IPS DF 6.9 (cell line): ENCODE results near the gene BMAL1.

Source experiments
- DNase-seq: peaks from one replicate; pipeline ENCODE4 v3.0.0-alpha.2; 2013; ENCODE audit warnings: low read depth, low spot score
- H3K27ac ChIP-seq: one replicate; pipeline ENCODE4 v1.5.1; 2013; ENCODE audit warnings: low read length, control low read depth
- H3K27me3 ChIP-seq: 2 replicates; pipeline ENCODE4 v1.6.1; 2013; ENCODE audit warnings: mild to moderate bottlenecking, low read length; ENCODE audit not compliant: control insufficient read depth, insufficient read depth
- H3K36me3 ChIP-seq: 2 replicates; pipeline ENCODE4 v1.6.1; 2013; ENCODE audit warnings: low read length; ENCODE audit not compliant: control insufficient read depth, insufficient read depth
- H3K4me1 ChIP-seq: 2 replicates; pipeline ENCODE4 v1.6.1; 2013; ENCODE audit warnings: low read length; ENCODE audit not compliant: control insufficient read depth, insufficient read depth
- H3K4me3 ChIP-seq: 2 replicates; pipeline ENCODE4 v1.5.1; 2013; ENCODE audit warnings: mild to moderate bottlenecking, low read length
- H3K9me3 ChIP-seq: 2 replicates; pipeline ENCODE4 v1.6.1; 2013; ENCODE audit warnings: low read length, inconsistent platforms; ENCODE audit not compliant: control insufficient read depth, insufficient read depth
- WGBS: extraction: QIAGEN DNeasy Blood & Tissue Kit; methylation state at CpG from one replicate; pipeline ENCODE4 v1.1.7; 2013; ENCODE audit warnings: mixed read lengths, missing lambda C conversion rate; ENCODE audit not compliant: insufficient read length, insufficient coverage; 5-methylcytosine and 5-hydroxymethylcytosine counted together

BMAL1 gene

GRCh38 chr11:13358596-13359270 lies 81.1 kb downstream of the BMAL1 start:
- no peaks in the 10 kb centered on the region for H3K36me3 ChIP-seq
- H3K27ac ChIP-seq: no peak overlapping the region
- H3K4me3 ChIP-seq: no peak overlapping the region
- no peaks in the 10 kb centered on the region for H3K27me3 ChIP-seq
- H3K4me1 ChIP-seq: no peaks in the 10 kb centered on the region
- no CpG with 5 or more reads among the region's 6 CpGs for WGBS
- H3K9me3 ChIP-seq: no peaks in the 10 kb centered on the region
- no peak for DNase-seq

GRCh38 chr11:13362596-13363109 lies 85.1 kb downstream of the BMAL1 start:
- no peaks in the 10 kb centered on the region for H3K9me3 ChIP-seq
- WGBS: no CpG with 5 or more reads among the region's 9 CpGs
- no peak for DNase-seq
- H3K27ac ChIP-seq: no peak overlapping the region
- no peaks in the 10 kb centered on the region for H3K27me3 ChIP-seq
- H3K36me3 ChIP-seq: no peaks in the 10 kb centered on the region
- no peaks in the 10 kb centered on the region for H3K4me1 ChIP-seq
- no peak overlapping the region for H3K4me3 ChIP-seq

DNA sequence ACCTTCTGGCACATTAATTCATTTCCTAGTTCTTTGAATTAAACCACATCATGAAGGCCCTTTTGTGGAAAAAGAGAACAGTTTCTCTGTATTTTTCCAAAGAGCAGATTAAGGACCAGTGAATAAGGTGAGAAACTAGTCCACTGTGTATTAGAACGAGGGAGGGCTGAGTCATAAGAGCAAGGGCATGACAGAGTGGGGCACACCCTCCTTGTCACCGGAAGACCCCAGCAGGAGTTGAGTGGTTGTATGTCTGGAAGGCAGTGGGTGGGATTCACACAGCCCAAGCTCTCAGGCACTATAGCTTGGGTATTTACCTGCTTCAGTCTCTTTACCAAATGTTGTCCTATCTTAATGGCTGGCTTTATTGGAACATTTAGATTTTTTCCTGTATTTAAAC lies 86.8 kb downstream of the BMAL1 start:
- H3K27ac ChIP-seq: no peak overlapping the region
- H3K4me1 ChIP-seq: no peaks in the 10 kb centered on the region
- H3K36me3 ChIP-seq: no peaks in the 10 kb centered on the region
- H3K4me3 ChIP-seq: no peak overlapping the region
- no CpG with 5 or more reads among the region's 2 CpGs for WGBS
- DNase-seq: no peak
- no peaks in the 10 kb centered on the region for H3K27me3 ChIP-seq
- H3K9me3 ChIP-seq: no peaks in the 10 kb centered on the region

DNA sequence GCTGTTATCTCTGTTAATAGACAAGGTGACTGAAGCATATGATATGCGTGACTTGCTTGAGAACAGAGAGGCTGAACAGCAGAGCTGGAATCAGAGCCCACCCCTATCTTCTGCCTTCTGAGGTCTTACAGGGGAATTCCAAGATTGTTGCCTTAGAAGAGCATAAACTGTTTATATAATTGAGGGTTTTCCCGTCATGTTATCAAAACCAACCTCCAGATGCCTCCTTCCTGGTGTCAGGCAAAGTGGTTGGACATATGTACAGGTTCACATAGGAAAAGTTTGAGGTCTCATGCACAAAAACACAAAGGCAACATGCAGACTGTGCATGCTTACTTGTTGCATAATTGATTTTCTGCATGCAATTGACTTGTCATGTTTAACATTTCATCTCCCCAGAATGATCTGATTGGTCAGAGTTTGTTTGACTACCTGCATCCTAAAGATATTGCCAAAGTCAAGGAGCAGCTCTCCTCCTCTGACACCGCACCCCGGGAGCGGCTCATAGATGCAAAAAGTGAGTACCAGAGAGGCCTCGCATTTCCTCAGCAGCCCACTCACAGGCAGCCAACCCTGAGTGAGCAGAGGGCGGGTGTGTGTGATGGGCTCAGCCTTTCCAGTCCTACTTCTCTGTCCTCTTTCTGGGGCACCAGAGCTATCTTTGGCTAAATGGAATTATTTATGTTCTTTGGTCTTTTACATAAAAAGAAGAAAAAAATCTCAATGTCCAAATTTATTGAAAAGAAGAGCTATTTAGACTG lies 88.9 kb downstream of the BMAL1 start:
- no peak overlapping the region for H3K4me3 ChIP-seq
- H3K4me1 ChIP-seq: no peaks in the 10 kb centered on the region
- no peak overlapping the region for H3K27ac ChIP-seq
- no peaks in the 10 kb centered on the region for H3K9me3 ChIP-seq
- no peaks in the 10 kb centered on the region for H3K27me3 ChIP-seq
- DNase-seq: no peak
- WGBS: no CpG with 5 or more reads among the region's 7 CpGs
- no peaks in the 10 kb centered on the region for H3K36me3 ChIP-seq

- H3K4me1 ChIP-seq: no peaks in the 10 kb centered on the region
- no peaks in the 10 kb centered on the region for H3K27me3 ChIP-seq
- WGBS: no CpG with 5 or more reads among the region's 4 CpGs
- no peak overlapping the region for H3K4me3 ChIP-seq
- no peaks in the 10 kb centered on the region for H3K9me3 ChIP-seq
- no peak for DNase-seq
- H3K27ac ChIP-seq: no peak overlapping the region
- no peaks in the 10 kb centered on the region for H3K36me3 ChIP-seq
Observed at GRCh38 chr11:13367115-13367514, 89.5 kb downstream of the BMAL1 start.

- DNase-seq: no peak
- no peaks in the 10 kb centered on the region for H3K9me3 ChIP-seq
- no peaks in the 10 kb centered on the region for H3K4me1 ChIP-seq
- no CpG with 5 or more reads among the region's 5 CpGs for WGBS
- H3K27ac ChIP-seq: no peak overlapping the region
- H3K36me3 ChIP-seq: no peaks in the 10 kb centered on the region
- H3K4me3 ChIP-seq: no peak overlapping the region
- H3K27me3 ChIP-seq: no peaks in the 10 kb centered on the region
Observed at GRCh38 chr11:13368041-13368446, 90.5 kb downstream of the BMAL1 start.

DNA sequence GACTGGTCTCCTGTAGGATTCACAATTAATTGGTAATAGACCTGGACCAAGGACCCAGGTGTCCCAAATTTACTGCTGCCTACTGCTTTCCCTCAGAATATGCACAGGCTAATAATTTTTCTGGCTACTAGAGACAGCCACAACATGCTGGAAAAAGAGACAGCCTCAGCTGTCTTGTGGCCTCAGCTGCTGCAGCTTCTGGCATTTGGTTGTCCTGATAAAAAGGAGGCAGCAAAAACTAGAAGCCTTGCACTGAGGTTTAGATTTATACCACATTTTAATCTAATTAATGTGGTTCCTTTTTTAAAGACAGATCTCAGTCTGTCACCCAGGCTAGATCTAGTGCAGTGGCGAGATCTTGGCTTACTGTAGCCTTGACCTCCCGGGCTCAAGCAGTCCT lies 95.6 kb downstream of the BMAL1 start:
- no peaks in the 10 kb centered on the region for H3K9me3 ChIP-seq
- DNase-seq: no peak
- WGBS: no CpG with 5 or more reads among the region's 2 CpGs
- H3K4me3 ChIP-seq: no peak overlapping the region
- H3K36me3 ChIP-seq: no peaks in the 10 kb centered on the region
- no peaks in the 10 kb centered on the region for H3K27me3 ChIP-seq
- no peaks in the 10 kb centered on the region for H3K4me1 ChIP-seq
- no peak overlapping the region for H3K27ac ChIP-seq

GRCh38 chr11:13375798-13376197 lies 98.2 kb downstream of the BMAL1 start:
- H3K4me1 ChIP-seq: no peaks in the 10 kb centered on the region
- H3K4me3 ChIP-seq: no peak overlapping the region
- no peaks in the 10 kb centered on the region for H3K36me3 ChIP-seq
- no peak for DNase-seq
- H3K9me3 ChIP-seq: no peaks in the 10 kb centered on the region
- H3K27me3 ChIP-seq: no peaks in the 10 kb centered on the region
- H3K27ac ChIP-seq: no peak overlapping the region

- H3K9me3 ChIP-seq: no peaks in the 10 kb centered on the region; the same call in 1 of the 2 replicates
- H3K36me3 ChIP-seq: no peaks in the 10 kb centered on the region
- no peak overlapping the region for H3K27ac ChIP-seq
- H3K27me3 ChIP-seq: no peaks in the 10 kb centered on the region
- H3K4me3 ChIP-seq: no peak overlapping the region
- no peaks in the 10 kb centered on the region for H3K4me1 ChIP-seq
- WGBS: no CpG with 5 or more reads among the region's 5 CpGs
- DNase-seq: no peak
Observed at GRCh38 chr11:13376402-13376801, 98.8 kb downstream of the BMAL1 start.

GRCh38 chr11:13376838-13377237 lies 99.2 kb downstream of the BMAL1 start:
- Histone ChIP-seq H3K27me3 (no peaks in the 10 kb centered on the region), H3K4me3 (no peak overlapping the region), H3K27ac (no peak overlapping the region), H3K9me3 (no peaks in the 10 kb centered on the region; the same call in 1 of the 2 replicates), H3K36me3 (no peaks in the 10 kb centered on the region), H3K4me1 (no peaks in the 10 kb centered on the region)
- WGBS: no CpG with 5 or more reads among the region's 8 CpGs
- no peak for DNase-seq
